DMS79 treated with DMSO at 0.1 percent for 48 hours (cell line): Measurements from ENCODE around the gene KCNMA1.

Experiments
- DNase-seq: peaks from one replicate; lab custom pipeline; 2025; lab: John Stamatoyannopoulos, UW

Gene KCNMA1

DNA sequence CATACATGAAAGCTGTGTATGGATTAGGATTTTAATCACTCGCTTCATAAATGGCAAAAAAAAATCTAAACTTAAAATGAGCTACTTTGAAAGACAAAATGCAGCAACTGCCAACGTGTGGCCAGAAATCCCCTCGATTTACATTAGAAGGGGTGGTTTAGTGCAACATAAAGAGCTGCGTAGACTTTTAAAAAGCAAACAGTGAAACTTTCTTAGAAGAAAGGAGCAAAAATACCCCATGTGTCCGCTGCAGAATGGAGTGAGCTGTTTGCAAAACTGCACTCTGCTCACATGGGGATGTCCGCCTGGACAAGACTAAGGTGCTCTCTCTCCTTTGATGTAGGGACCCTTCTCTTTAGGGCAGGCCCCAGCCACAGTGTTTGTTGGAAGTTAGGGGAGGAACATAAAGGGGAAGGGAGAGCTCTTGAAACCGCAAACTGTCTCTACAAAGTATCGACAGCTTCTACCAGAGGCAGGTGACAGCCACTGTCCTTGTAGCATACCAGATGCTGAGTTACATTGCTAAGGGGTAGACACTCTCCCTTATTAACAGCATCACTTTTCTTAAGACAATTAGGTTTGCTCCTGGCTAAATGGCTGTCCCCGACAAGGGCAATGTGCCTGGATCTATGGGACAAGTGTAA lies 528.1 kb downstream of the KCNMA1 start:
- DNase-seq = no peak

- DNase-seq = no peak
Observed at GRCh38 chr10:77106676-77107075, 530.9 kb downstream of the KCNMA1 start.

- no peak for DNase-seq
Observed at GRCh38 chr10:77105761-77106221, 531.8 kb downstream of the KCNMA1 start.

GRCh38 chr10:77104459-77104980 lies 533.1 kb downstream of the KCNMA1 start:
- DNase-seq = no peak

DNA sequence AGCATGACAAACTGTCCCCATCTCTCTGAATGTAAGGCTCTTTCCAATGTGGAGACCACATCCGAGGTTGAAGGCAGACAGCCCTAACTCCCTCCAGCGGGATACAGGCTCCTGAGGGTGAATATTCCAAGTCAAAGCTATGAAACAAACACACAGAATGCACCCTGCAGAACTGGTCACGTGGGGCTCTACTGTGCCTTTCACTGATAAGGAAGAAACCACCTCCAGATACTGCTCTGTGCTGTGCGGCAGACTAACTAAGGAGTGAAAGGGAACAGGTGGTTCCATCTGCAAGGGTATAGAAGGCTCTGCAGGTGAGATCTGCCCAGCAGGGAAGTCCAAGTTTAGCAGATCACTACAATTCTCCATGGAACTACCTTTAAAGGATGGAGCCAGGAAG lies 534.4 kb downstream of the KCNMA1 start:
- no peak for DNase-seq

DNA sequence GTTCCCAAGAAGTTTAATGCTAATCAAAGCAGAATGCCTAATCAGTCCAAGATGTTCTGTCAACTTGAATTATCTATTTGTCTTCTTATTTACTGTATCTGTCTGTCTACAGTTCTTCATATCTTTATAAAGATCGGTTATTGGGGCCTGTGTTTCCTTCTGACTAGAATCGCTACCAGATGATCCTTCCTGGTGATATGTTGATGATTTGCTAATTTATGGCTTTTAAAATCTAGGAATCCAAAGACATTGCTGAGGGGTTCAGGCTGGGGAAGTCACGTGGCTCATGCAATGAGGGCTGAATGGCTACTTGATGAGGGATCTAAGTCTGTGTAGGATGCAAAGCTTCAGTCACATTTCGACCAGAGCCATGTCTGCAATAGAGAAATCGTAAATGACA lies 536.3 kb downstream of the KCNMA1 start:
- no peak for DNase-seq

GRCh38 chr10:77099136-77099535 lies 538.5 kb downstream of the KCNMA1 start:
- no peak for DNase-seq

DNA sequence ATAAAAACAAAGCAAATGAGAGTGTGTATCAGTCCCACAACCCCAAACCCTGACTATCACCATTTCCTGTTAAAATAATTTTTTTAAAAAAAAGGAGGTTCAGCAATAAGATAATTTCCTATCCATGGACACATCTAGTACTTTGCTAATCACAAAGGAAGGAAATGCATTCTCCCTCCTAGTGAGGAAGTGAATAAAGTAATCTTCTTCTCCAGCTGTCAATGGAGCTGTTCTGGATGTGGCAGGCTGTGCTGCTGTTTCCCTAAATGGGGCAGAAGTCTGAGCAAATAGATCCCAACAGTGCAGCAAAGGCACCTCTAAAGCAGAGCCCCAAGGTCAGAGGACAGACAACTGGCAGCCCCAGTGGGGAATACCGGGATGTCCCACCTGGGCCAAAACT lies 540.0 kb downstream of the KCNMA1 start:
- DNase-seq = no peak

DNA sequence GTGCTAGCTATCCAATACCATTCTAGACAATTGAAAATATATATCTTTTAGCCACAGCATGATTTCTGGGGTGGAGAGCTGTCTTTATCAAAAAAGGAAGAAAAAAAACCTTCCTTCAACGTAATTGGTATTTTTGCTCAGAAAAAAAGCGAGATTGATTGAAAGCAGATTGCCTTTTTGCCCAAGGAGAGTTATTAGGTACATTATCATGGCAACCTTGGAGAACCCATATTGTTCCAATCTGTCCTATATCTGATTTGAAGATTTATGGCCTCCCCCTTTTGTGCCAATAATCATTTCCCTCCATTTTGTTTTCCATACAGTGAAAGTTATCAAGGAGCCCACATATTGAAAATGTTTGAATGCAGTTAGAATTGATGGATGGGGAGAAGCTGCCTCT lies 544.5 kb downstream of the KCNMA1 start:
- no peak for DNase-seq

DNA sequence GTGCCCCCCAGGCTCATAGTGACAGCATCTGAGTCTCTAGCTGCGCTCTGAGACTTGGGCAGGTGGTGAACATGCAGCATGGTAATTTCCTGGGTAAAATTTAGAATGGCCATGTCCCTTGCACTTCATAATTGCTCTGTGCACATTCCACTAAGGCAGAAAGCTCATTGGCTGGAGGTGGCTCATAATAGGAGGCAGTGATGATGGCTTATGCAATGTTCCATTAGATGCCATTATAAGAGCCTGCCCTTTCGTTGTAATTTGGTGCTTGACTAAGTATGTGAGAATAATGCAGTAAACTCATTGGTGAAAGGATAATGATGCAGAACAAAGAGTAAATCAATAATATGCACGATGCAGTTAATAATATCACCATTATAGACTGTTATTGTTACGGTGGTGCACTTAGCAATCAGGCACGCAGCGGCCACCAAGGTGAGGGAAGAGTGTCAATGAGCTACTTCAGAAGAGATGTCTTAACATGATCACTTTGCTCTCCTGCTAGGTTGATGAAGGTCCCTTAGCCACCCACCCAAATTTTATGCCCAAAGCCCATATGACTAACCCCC lies 545.9 kb downstream of the KCNMA1 start:
- peak; percentile 56 for DNase-seq

GRCh38 chr10:77090381-77091356 lies 546.9 kb downstream of the KCNMA1 start:
- peak; percentile 25 for DNase-seq

GRCh38 chr10:77087366-77087765 lies 550.2 kb downstream of the KCNMA1 start:
- DNase-seq = no peak

DNA sequence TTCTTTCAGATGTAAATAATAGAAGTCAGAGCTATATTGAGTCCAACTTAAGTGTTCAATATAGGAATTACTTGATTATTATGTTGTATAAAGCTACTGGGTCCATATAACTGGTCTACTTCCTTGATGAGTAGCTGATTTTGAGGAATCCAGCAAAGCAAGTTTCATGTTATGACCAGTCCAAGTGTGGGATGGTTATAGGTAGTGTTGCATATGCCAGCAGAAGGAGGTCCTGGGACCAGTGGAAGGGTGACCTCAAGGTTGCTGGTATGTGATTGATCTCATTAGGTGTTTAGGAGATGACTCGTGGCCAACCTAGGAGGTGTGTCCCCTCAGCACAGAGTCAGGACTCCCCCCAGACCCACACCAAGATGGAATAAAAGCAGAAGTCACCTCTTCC lies 551.5 kb downstream of the KCNMA1 start:
- no peak for DNase-seq

- DNase-seq = no peak
Observed at GRCh38 chr10:77085344-77085743, 552.3 kb downstream of the KCNMA1 start.

DNA sequence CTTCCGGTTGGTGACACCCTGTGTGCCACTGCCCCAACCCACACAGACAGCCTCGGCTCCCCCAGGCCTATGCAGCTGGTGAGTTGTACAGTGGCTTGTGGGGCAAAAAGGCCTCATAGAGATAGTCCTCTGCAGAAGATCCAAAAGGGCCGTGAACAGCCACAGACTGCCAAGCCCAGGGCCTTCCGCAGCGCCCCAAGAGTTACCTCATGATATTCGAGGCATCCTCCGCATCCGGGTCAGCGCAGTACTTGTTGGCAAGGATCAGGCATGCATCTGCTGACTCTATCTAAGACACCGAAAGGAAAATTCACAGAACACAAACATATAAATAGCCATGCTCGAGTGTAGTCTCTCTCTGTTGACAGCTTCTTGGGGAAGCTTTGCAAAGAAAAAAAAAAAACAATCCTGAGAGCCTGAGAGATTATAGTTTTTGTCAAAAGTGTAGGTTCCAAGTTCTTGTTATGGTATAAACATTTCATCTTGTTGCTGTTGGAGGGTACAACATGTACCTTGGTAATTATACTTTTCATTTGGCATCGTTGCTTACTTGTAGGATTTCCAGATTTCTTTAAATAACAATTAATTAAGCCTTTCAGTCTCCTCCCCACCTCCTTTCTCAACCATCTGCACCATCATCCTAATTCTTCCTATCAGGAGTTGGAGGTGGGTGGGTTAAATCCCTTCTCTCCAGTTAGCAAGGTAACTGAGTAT lies 553.0 kb downstream of the KCNMA1 start:
- no peak for DNase-seq

GRCh38 chr10:77082601-77083252 lies 554.9 kb downstream of the KCNMA1 start:
- DNase-seq = no peak

- DNase-seq = no peak
Observed at GRCh38 chr10:77081481-77081891, 556.1 kb downstream of the KCNMA1 start.

GRCh38 chr10:77080361-77081027 lies 557.1 kb downstream of the KCNMA1 start:
- no peak for DNase-seq

- no peak for DNase-seq
Observed at GRCh38 chr10:77079592-77080300, 557.9 kb downstream of the KCNMA1 start.

- DNase-seq = no peak
Observed at GRCh38 chr10:77077316-77077945, 560.2 kb downstream of the KCNMA1 start.
